Prostate gland (tissue), 2 donors: Measurements from ENCODE around the gene ERC2. TPM values are rescaled to one million over a fixed set of nuclear protein-coding genes. Genes with fewer than 3 reads are reported as not detected.

Experiments used
- DNase-seq: peaks from one replicate; pipeline ENCODE4 v3.0.0-alpha.2; 2019; ENCODE audit warnings: low spot score
- H3K27ac ChIP-seq, 2 donors: fragments of 200-600 bp; sonication (generic); 2 replicates each; pipeline ENCODE4 v1.5.1; 2017 to 2019
- H3K27me3 ChIP-seq: fragments of 200-600 bp; sonication (generic); replicated peaks from 2 replicates; pipeline ENCODE4 v1.5.1; 2019; ENCODE audit not compliant: insufficient read depth
- H3K36me3 ChIP-seq, 2 donors: fragments of 200-600 bp; sonication (generic); 1 replicate in 1 of 2; 2 replicates in 1 of 2; pipeline versions ENCODE4 v1.5.1 to v1.8.1; 2017 to 2019
- H3K4me1 ChIP-seq: fragments of 200-600 bp; sonication (generic); replicated peaks from 2 replicates; pipeline ENCODE4 v1.5.1; 2019
- H3K4me3 ChIP-seq, 2 donors: fragments of 200-600 bp; sonication (generic); 2 replicates each; pipeline ENCODE4 v1.5.1; 2017 to 2019
- H3K9me3 ChIP-seq: fragments of 200-600 bp; sonication (generic); 2 replicates; pipeline ENCODE4 v1.5.1; 2017
- CTCF ChIP-seq, 4 experiments: fragments of 200-600 bp in 2 of 4; fragments of 450-650 bp in 2 of 4; sonication (generic) in 2 of 4; IDR thresholded peaks; 1 replicate in 3 of 4; 2 replicates in 1 of 4; pipeline ENCODE4 v1.5.1; 2016 to 2019; ENCODE audit warnings: antibody characterized with exemption in 4 of 4, mild to moderate bottlenecking in 2 of 4, moderate library complexity in 2 of 4
- POLR2A ChIP-seq: fragments of 450-650 bp; IDR thresholded peaks from one replicate; pipeline ENCODE4 v1.6.1; 2016; ENCODE audit warnings: antibody characterized with exemption, mild to moderate bottlenecking
- POLR2AphosphoS5 ChIP-seq: sonication (generic); formaldehyde crosslinking; IDR thresholded peaks from one replicate; pipeline ENCODE4 v1.6.1; 2017; ENCODE audit warnings: antibody characterized with exemption
- WGBS: methylation state at CpG from one replicate; pipeline ENCODE4 v1.1.5; 2018; 5-methylcytosine and 5-hydroxymethylcytosine counted together
- intact Hi-C: fragments of 100-400 bp; cut with DNase I; formaldehyde crosslinking; loops from one replicate; pipeline ENCODE4 v1.14.2; 2022
- total RNA-seq, 2 donors: library from RNA; depleted of rRNA; stranded (reverse); fragments of >200 nt; gene quantifications; one replicate each; pipeline ENCODE4 v1.1.0, GENCODE V29; 2016

The ERC2 gene
- total RNA-seq, 2 donors from 2014 or later = 1.0 to 2.7 TPM

DNA sequence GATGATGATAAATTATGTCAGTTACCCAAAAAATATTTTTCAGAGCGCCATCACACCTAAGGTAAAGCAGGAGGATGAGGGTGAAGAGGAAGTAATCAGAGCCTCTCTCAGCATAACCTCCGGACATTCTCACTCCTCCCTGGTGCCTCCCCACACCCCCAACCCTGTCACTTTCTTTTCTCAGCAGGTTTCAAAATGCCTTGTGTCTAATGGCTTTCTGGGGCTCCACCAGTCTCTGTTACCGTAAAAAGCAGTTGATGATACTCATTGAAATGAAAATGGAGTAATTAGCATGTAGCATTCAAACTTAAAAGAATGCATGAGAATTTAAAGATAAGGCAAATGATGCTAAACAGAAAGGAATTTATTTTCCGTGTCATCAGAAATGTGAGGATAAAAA lies 180.0 kb downstream of the ERC2 start:
- H3K36me3 ChIP-seq = no peaks in the 10 kb centered on the region
- no peaks in the 10 kb centered on the region for H3K27me3 ChIP-seq
- WGBS = 88% methylated on average over 4 of the region's 4 CpGs
- H3K9me3 ChIP-seq = no peaks in the 10 kb centered on the region
- DNase-seq = no peak
- TF ChIP-seq POLR2A (no peak), CTCF (IDR thresholded peaks at IDR 0.05) (no peak), POLR2AphosphoS5 (no peak)
- no peaks in the 10 kb centered on the region for H3K4me1 ChIP-seq
- intact Hi-C loops = no loop called here
- H3K4me3 ChIP-seq = no peak overlapping the region
- H3K27ac ChIP-seq = no peak overlapping the region

DNA sequence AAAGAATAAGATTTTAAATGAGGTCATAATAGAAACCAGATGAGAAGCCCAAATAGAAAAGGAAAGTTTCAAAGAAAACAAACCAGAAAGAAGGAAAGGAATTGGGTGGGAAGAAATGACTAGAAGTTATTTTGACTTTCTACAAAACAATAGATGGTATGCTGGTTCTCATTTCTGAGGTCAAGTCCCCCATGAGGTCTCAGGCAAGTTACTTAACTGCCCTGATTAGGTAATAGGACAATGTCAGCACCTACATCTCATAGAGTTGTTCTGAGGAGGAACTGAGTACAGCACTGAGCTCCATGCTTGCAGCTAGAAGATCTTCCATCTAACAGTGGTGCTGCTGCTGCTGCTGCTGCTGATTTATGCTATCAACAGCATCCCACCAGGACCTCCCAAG lies 185.9 kb downstream of the ERC2 start:
- no peak for TF ChIP-seq POLR2AphosphoS5
- TF ChIP-seq POLR2A = no peak
- TF ChIP-seq CTCF (IDR thresholded peaks at IDR 0.05) = no peak
- no peaks in the 10 kb centered on the region for H3K9me3 ChIP-seq
- H3K4me3 ChIP-seq = no peak overlapping the region
- H3K36me3 ChIP-seq = no peaks in the 10 kb centered on the region
- H3K27me3 ChIP-seq = no peaks in the 10 kb centered on the region
- intact Hi-C loops = no loop called here
- H3K27ac ChIP-seq = no peak overlapping the region
- H3K4me1 ChIP-seq = no peaks in the 10 kb centered on the region
- no peak for DNase-seq

- WGBS = 75% methylated on average over 1 of the region's 1 CpG
- DNase-seq = no peak
- H3K4me1 ChIP-seq = no peaks in the 10 kb centered on the region
- no peak overlapping the region for H3K27ac ChIP-seq
- no peaks in the 10 kb centered on the region for H3K9me3 ChIP-seq
- H3K27me3 ChIP-seq = no peaks in the 10 kb centered on the region
- TF ChIP-seq POLR2AphosphoS5 (no peak), CTCF (IDR thresholded peaks at IDR 0.05) (no peak), POLR2A (no peak)
- intact Hi-C loops = no loop called here
- H3K36me3 ChIP-seq = no peaks in the 10 kb centered on the region
- no peak overlapping the region for H3K4me3 ChIP-seq
These were observed 191.0 kb downstream of the ERC2 start for GRCh38 chr3:56277236-56277635.

- intact Hi-C loops = no loop called here
- Histone ChIP-seq H3K4me3 (no peak overlapping the region), H3K27ac (no peak overlapping the region), H3K9me3 (no peaks in the 10 kb centered on the region), H3K36me3 (no peaks in the 10 kb centered on the region), H3K27me3 (no peaks in the 10 kb centered on the region), H3K4me1 (no peaks in the 10 kb centered on the region)
- no peak for TF ChIP-seq POLR2AphosphoS5
- DNase-seq = no peak
- 89% methylated on average over 2 of the region's 2 CpGs for WGBS
These were observed 193.1 kb downstream of the ERC2 start for GRCh38 chr3:56275120-56275519.

DNA sequence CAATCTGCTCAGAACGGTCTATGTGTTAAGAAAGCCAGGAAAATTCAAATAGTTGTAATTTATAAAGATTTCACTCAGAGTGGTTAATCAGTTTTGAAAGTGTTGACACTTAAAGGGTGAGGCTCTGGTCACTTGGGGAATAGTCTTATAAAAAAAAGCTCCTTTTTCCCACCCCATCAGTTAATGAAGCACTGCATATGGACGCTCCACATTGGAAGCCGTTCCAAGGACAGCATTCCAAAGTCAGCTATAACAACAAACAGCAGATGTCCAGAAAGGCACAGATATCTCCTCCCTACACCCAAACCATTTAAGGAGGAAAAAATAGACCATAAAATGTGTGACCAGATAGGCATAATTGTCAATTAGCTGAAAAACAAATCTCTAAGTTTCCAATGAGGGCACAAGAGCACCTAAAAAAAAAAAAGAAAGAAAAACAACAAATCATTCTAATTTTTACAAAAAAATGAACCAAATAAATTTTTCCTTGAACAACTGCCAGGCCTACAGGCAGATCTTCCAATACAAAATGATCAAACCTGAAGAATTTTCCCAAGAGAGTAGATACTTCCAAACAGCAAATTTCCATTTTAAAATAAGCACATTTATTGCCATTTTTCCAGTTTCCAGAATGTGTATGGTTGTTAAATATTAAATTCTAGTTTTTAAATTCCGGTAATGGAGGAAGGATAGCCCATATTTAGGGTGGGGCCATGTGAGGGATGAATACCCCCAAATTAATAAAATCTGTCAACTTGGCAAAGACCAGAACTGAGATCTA lies 198.3 kb downstream of the ERC2 start:
- intact Hi-C loops = no loop called here
- Histone ChIP-seq H3K4me1 (no peaks in the 10 kb centered on the region), H3K4me3 (no peak overlapping the region), H3K9me3 (no peaks in the 10 kb centered on the region), H3K27ac (no peak overlapping the region), H3K27me3 (no peaks in the 10 kb centered on the region), H3K36me3 (no peaks in the 10 kb centered on the region)
- WGBS = 59% methylated on average over 4 of the region's 4 CpGs
- DNase-seq = no peak
- no peak for TF ChIP-seq CTCF (IDR thresholded peaks at IDR 0.05)
- TF ChIP-seq POLR2AphosphoS5 = no peak
- no peak for TF ChIP-seq POLR2A
